ENCODE data around the gene AKT2.

Gene AKT2

DNA sequence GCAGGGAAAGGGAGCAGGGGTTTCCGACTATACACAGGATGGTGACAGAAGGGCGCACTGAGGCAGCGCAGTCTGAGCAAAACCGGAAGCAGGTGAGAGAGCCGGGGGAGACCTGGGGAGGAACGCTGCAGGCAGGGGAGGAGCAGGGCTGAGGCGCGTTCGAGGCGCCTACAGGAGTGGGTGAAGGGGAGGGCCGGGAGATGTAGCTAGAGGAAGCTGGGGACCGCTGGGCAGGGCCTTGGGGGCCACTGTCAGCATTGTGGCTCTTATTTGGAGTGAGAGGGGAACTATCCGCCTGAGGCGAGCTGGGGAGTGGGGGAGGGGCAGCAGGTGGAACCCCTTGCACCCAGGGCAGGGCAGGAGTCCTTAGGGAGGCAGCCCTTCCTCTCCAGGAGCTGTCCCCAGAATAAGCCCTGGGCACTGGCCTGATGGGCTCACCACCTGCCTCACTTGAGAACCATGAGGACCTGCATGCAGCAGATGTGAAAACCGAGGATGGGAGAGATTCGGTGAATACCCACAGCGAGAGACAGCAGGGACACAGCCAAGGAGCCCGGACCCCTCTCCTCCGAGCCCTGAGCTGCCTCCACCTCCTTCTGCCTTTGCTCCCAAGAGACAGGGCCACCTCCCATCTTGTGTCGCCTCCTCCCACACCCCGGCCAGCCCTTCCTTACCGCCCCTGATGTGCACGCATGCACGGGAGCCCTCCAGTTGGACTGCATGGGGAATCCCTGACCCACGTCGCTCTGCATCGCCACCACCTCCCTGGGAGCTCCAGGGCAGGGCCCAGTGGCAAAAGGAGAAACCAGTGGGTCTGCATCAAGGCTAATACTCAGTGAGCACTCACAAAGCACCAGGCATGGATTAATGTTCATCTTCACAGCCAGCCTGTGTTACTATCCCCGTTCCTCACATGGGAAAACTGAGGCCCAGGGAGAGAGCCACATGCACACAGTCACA, 10.3 kb downstream of the AKT2 start:
- Histone ChIP-seq H3K27ac (ENCODE audit: low read depth, low read length) (no peak overlapping the region), H3K9ac (ENCODE audit: low read depth in 1 of 2, low read length in 2 of 2) (no peak overlapping the region)

DNA sequence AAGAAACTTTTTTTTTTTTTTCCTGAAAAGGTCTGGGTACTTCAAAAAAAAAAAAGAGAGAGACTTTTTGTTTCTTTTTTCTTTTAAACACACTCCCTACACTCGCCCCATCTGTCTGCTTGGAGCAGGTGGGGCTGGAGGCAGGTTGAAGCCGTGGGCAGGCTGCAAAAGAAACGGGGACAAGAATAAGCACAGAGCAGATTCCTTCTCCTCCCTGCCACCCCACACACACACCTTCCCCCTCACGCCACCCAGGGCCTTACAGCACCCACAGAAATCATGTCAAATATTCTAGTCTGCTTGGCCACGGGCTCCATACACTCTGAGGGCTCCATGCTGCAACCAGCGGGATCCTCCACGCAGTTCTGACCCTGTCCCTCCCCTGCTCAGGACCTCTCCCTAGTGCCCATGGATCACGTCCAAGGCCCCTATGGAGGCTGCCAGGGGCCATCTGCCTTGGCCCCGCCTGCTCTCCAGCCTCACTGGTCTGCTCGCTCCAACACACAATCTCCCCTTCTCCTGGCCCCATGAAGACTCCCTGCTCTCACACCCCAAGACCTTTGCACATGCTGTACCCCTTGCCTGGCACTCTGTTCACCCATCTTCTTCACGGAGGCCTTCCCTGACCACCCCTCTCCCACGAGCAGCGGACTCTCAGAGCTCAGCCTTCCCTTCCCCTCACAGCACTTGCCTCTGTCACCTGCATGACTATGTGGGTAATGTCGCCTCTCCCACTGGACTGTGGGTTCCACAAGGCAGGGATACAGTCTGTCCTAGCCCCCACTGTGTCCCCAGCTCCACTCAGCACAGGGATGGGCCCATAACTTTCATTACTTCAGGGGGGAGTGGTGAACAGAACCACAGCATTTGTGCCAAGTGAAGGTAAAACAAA, 11.4 kb downstream of the AKT2 start:
- H3K9ac ChIP-seq (ENCODE audit: low read depth in 1 of 2, low read length in 2 of 2), result no peak overlapping the region

More for the DNA sequence above, 10.3 kb downstream of the AKT2 start:
- no peaks in the 10 kb centered on the region for H3K9me3 ChIP-seq (ENCODE audit: control insufficient read depth in 1 of 2, low read length in 2 of 2)
- peaks cover 33 to 36% of the 10 kb centered on the region in 2 donors for H3K4me1 ChIP-seq (ENCODE audit: control insufficient read depth in 1 of 2, insufficient read depth in 2 of 2, low read length in 2 of 2)
- H3K36me3 ChIP-seq (ENCODE audit: control insufficient read depth in 1 of 2, insufficient read depth in 2 of 2, low read length in 2 of 2), result peaks cover 3 to 16% of the 10 kb centered on the region in 2 donors
- H3K4me3 ChIP-seq (ENCODE audit: low read depth in 1 of 2, low read length in 2 of 2), result no peak overlapping the region
- no peaks in the 10 kb centered on the region for H3K27me3 ChIP-seq (ENCODE audit: control insufficient read depth in 1 of 2, insufficient read depth in 2 of 2, low read length in 2 of 2)

DNA sequence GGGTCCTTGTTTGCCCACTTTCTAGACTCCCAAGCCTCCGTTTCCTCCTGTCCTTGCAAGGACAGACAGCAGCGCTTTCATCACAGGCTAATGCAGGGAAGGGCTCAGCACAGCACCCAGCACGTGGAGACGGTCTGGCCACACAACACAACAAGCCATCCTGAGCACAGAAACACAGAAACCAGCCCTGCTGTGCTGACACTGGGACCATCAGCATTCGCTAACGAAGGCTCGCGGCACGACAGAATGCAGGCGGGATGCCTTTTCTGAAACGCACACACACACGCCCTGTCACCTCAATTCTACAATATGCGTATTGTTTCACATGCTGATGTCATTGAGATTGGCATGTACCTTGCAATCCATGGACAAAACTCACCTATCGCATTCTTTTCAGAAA, 12.9 kb downstream of the AKT2 start:
- no peak overlapping the region for H3K4me3 ChIP-seq (ENCODE audit: low read depth in 1 of 2, low read length in 2 of 2)
- H3K36me3 ChIP-seq (ENCODE audit: control insufficient read depth in 1 of 2, insufficient read depth in 2 of 2, low read length in 2 of 2), result peaks cover 3 to 19% of the 10 kb centered on the region in 2 donors
- no peak overlapping the region for H3K27ac ChIP-seq (ENCODE audit: low read depth, low read length)
- no peak overlapping the region for H3K9ac ChIP-seq (ENCODE audit: low read depth in 1 of 2, low read length in 2 of 2)
- H3K27me3 ChIP-seq (ENCODE audit: control insufficient read depth in 1 of 2, insufficient read depth in 2 of 2, low read length in 2 of 2), result no peaks in the 10 kb centered on the region
- no peaks in the 10 kb centered on the region for H3K9me3 ChIP-seq (ENCODE audit: control insufficient read depth in 1 of 2, low read length in 2 of 2)
- H3K4me1 ChIP-seq (ENCODE audit: control insufficient read depth in 1 of 2, insufficient read depth in 2 of 2, low read length in 2 of 2), result peaks cover 15% of the 10 kb centered on the region in 2 donors

More for the DNA sequence above, 11.4 kb downstream of the AKT2 start:
- H3K36me3 ChIP-seq (ENCODE audit: control insufficient read depth in 1 of 2, insufficient read depth in 2 of 2, low read length in 2 of 2), result peaks cover 3 to 19% of the 10 kb centered on the region in 2 donors
- H3K4me1 ChIP-seq (ENCODE audit: control insufficient read depth in 1 of 2, insufficient read depth in 2 of 2, low read length in 2 of 2), result peaks cover 24 to 25% of the 10 kb centered on the region in 2 donors
- no peak overlapping the region for H3K27ac ChIP-seq (ENCODE audit: low read depth, low read length)
- no peaks in the 10 kb centered on the region for H3K9me3 ChIP-seq (ENCODE audit: control insufficient read depth in 1 of 2, low read length in 2 of 2)
- H3K27me3 ChIP-seq (ENCODE audit: control insufficient read depth in 1 of 2, insufficient read depth in 2 of 2, low read length in 2 of 2), result no peaks in the 10 kb centered on the region
- H3K4me3 ChIP-seq (ENCODE audit: low read depth in 1 of 2, low read length in 2 of 2), result no peak overlapping the region

DNA sequence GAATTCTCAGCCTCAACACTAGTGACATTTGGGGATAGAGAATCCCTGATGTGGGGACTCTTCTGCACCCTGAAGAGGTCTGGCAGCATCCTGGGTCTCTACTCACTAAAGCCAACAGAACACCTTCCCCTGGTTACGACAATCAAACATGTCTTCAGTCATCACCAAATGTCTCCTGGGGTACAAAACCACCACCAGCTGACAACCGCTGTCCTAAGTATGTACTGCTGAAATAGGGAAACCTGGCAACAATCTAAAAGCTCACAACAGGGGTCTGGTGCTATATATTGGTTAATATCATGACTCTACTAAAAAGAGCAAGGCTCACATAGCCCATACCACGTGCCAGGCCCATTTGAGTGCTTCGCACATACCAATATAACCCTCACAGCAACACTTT, 13.4 kb downstream of the AKT2 start:
- Histone ChIP-seq H3K9me3 (ENCODE audit: control insufficient read depth in 1 of 2, low read length in 2 of 2) (no peaks in the 10 kb centered on the region), H3K4me1 (ENCODE audit: control insufficient read depth in 1 of 2, insufficient read depth in 2 of 2, low read length in 2 of 2) (peaks cover 15% of the 10 kb centered on the region in 2 donors), H3K4me3 (ENCODE audit: low read depth in 1 of 2, low read length in 2 of 2) (no peak overlapping the region), H3K36me3 (ENCODE audit: control insufficient read depth in 1 of 2, insufficient read depth in 2 of 2, low read length in 2 of 2) (peaks cover 3 to 19% of the 10 kb centered on the region in 2 donors), H3K27ac (ENCODE audit: low read depth, low read length) (no peak overlapping the region), H3K27me3 (ENCODE audit: control insufficient read depth in 1 of 2, insufficient read depth in 2 of 2, low read length in 2 of 2) (no peaks in the 10 kb centered on the region), H3K9ac (ENCODE audit: low read depth in 1 of 2, low read length in 2 of 2) (no peak overlapping the region)

DNA sequence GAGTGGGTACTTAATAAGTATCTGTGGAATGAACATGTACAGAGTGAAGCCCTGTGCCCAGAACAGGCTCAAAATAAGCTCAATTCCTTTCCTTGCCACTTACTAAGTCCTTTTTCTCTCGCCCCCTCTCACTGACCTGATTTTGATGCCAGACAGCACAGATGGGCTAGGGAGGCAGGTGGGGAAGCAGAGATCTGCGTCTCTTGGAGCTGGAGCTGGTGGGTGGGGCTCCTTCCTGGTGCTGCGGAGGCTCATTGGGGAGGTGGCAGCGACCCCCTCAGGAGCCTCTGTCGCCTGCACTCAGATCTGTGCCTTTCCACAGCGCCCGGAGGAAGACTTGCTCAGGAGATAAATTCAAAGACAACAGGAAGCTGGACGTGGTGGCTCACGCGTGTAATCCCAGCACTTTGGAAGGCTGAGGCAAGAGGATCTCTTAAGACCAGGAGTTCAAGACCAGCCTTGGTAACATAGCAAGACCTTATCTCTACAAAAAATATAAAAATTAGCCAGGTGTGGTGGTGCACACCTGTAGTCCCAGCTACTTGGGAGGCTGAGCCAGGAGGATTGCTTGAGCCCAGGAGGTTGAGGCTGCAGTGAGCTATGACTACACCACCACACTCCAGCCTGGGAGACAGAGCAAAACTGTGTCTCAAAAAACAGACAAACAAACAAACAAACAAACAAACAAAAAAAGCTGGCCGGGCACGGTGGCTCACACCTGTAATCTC, 14.6 kb downstream of the AKT2 start:
- peaks cover 3 to 19% of the 10 kb centered on the region in 2 donors for H3K36me3 ChIP-seq (ENCODE audit: control insufficient read depth in 1 of 2, insufficient read depth in 2 of 2, low read length in 2 of 2)
- H3K9me3 ChIP-seq (ENCODE audit: control insufficient read depth in 1 of 2, low read length in 2 of 2), result no peaks in the 10 kb centered on the region
- no peak overlapping the region for H3K9ac ChIP-seq (ENCODE audit: low read depth in 1 of 2, low read length in 2 of 2)
- H3K27ac ChIP-seq (ENCODE audit: low read depth, low read length), result no peak overlapping the region
- no peak overlapping the region for H3K4me3 ChIP-seq (ENCODE audit: low read depth in 1 of 2, low read length in 2 of 2)
- no peaks in the 10 kb centered on the region for H3K27me3 ChIP-seq (ENCODE audit: control insufficient read depth in 1 of 2, insufficient read depth in 2 of 2, low read length in 2 of 2)
- H3K4me1 ChIP-seq (ENCODE audit: control insufficient read depth in 1 of 2, insufficient read depth in 2 of 2, low read length in 2 of 2), result peaks cover 15% of the 10 kb centered on the region in 2 donors

DNA sequence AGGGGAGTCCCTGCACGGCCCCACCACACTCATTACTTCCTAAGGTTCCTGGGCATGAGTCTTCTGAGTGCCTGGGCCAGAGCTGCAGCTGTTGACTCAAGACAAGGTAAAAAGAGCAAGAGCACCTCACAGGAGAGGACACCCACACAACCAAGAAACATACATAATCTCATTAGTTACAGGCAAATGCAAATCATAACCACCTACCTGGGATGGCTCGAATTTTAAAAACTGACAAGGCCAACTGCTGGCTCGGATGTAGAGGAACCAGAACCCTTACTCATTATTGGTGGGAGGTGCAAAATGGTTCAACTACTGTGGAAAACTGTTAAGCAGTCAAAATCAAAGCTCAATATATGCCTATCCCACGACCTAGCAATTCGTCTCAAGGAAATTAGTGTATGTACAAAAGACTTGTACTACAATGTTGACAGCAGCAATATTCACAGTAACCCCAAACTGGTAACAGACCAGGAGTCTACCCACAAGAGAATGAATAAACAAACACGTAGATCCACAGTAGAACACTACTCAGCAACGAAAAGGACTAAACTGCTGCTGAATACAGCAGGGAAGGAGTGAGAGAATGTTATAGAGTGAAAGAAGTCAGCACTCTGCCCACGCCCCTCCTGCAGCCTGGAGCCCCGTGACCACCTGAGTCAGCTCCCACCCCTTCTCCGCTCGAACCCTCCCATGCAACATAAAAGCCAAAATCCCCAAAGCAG, 15.8 kb downstream of the AKT2 start:
- Histone ChIP-seq H3K4me1 (ENCODE audit: control insufficient read depth in 1 of 2, insufficient read depth in 2 of 2, low read length in 2 of 2) (peaks cover 6 to 7% of the 10 kb centered on the region in 2 donors), H3K27ac (ENCODE audit: low read depth, low read length) (no peak overlapping the region), H3K27me3 (ENCODE audit: control insufficient read depth in 1 of 2, insufficient read depth in 2 of 2, low read length in 2 of 2) (no peaks in the 10 kb centered on the region), H3K9me3 (ENCODE audit: control insufficient read depth in 1 of 2, low read length in 2 of 2) (no peaks in the 10 kb centered on the region), H3K9ac (ENCODE audit: low read depth in 1 of 2, low read length in 2 of 2) (no peak overlapping the region), H3K4me3 (ENCODE audit: low read depth in 1 of 2, low read length in 2 of 2) (no peak overlapping the region), H3K36me3 (ENCODE audit: control insufficient read depth in 1 of 2, insufficient read depth in 2 of 2, low read length in 2 of 2) (peaks cover 4 to 28% of the 10 kb centered on the region in 2 donors)

DNA sequence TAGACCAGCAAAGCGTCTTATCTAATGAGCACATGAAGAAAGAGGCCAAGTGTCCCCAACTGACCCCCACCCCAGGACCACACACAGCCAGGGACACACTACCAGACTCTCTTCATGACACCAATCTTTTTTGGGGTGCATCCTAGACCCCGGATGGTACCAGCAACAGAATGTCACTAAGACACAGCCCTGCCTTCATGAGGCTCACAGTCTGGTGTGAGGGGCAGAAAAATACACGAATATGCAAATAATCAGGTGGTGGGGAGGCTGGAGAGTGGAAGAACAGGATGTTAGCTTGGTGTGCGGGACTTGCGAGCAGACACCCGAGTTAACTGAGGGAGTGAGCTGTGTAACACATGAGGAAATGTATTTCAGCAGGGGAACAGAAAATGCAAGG, 17.5 kb downstream of the AKT2 start:
- Histone ChIP-seq H3K9me3 (ENCODE audit: control insufficient read depth in 1 of 2, low read length in 2 of 2) (no peaks in the 10 kb centered on the region), H3K36me3 (ENCODE audit: control insufficient read depth in 1 of 2, insufficient read depth in 2 of 2, low read length in 2 of 2) (peaks cover 12 to 42% of the 10 kb centered on the region in 2 donors), H3K27ac (ENCODE audit: low read depth, low read length) (no peak overlapping the region), H3K9ac (ENCODE audit: low read depth in 1 of 2, low read length in 2 of 2) (no peak overlapping the region), H3K4me1 (ENCODE audit: control insufficient read depth in 1 of 2, insufficient read depth in 2 of 2, low read length in 2 of 2) (no peaks in the 10 kb centered on the region), H3K4me3 (ENCODE audit: low read depth in 1 of 2, low read length in 2 of 2) (no peak overlapping the region), H3K27me3 (ENCODE audit: control insufficient read depth in 1 of 2, insufficient read depth in 2 of 2, low read length in 2 of 2) (no peaks in the 10 kb centered on the region)

DNA sequence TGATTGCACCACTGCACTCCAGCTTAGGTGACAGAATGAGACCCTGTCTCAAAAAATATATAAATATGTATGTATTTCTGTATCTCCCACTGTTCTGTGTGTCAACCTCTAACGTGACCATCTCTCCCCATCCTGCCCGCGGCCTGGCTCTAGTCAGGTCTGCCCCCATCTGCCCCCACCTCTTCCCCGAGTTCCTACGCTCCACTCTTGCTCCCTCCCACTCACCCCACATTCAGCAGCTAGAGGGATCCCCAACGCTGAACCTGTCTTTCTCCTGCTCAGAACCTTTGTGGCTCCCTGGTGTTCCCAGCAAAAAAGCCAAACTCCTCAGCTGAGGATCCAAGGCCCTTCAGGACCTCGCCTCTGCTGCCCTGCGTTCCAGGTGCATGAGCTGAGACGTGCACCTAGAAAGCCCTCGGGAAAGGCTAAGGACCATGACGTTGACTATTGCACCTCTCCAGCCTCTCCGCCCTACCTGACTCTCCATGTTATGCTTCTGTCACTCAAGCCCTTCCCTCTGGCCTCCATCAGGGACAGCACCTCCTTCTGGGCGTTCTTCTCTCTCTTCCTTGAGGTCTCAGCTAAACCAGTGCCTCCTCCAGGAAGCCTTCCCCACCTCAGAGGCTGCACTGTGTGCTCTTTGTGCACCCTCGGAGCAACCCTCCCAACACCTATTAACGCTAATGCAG, 18.1 kb downstream of the AKT2 start:
- Histone ChIP-seq H3K9ac (ENCODE audit: low read depth in 1 of 2, low read length in 2 of 2) (no peak overlapping the region), H3K4me1 (ENCODE audit: control insufficient read depth in 1 of 2, insufficient read depth in 2 of 2, low read length in 2 of 2) (no peaks in the 10 kb centered on the region), H3K9me3 (ENCODE audit: control insufficient read depth in 1 of 2, low read length in 2 of 2) (peaks cover 0 to 3% of the 10 kb centered on the region in 2 donors), H3K27ac (ENCODE audit: low read depth, low read length) (no peak overlapping the region), H3K4me3 (ENCODE audit: low read depth in 1 of 2, low read length in 2 of 2) (no peak overlapping the region), H3K27me3 (ENCODE audit: control insufficient read depth in 1 of 2, insufficient read depth in 2 of 2, low read length in 2 of 2) (no peaks in the 10 kb centered on the region), H3K36me3 (ENCODE audit: control insufficient read depth in 1 of 2, insufficient read depth in 2 of 2, low read length in 2 of 2) (peaks cover 13 to 42% of the 10 kb centered on the region in 2 donors)

DNA sequence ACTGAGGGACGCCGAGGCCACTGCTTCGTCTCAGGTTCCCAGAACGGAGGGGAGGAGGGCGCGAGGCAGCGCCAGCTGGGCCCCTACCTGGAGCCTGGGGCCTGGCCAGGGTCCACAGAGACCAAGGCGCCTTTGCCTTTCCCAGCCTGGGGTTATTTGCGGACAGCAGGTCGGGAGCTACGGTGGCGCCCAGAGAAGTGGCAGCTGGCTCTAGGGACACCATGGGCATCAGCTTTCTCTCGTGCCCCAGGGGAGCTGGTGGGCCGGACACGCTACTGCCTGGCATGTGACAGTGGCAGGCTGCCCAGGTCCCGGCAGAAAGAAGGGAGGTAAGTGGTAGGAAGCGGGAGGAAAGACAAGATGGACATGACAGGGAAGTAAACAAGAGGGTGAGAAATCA, 19.0 kb downstream of the AKT2 start:
- Histone ChIP-seq H3K9me3 (ENCODE audit: control insufficient read depth in 1 of 2, low read length in 2 of 2) (peaks cover 0 to 3% of the 10 kb centered on the region in 2 donors), H3K4me3 (ENCODE audit: low read depth in 1 of 2, low read length in 2 of 2) (no peak overlapping the region), H3K27me3 (ENCODE audit: control insufficient read depth in 1 of 2, insufficient read depth in 2 of 2, low read length in 2 of 2) (no peaks in the 10 kb centered on the region), H3K27ac (ENCODE audit: low read depth, low read length) (no peak overlapping the region), H3K9ac (ENCODE audit: low read depth in 1 of 2, low read length in 2 of 2) (no peak overlapping the region), H3K36me3 (ENCODE audit: control insufficient read depth in 1 of 2, insufficient read depth in 2 of 2, low read length in 2 of 2) (peaks cover 13 to 40% of the 10 kb centered on the region in 2 donors), H3K4me1 (ENCODE audit: control insufficient read depth in 1 of 2, insufficient read depth in 2 of 2, low read length in 2 of 2) (no peaks in the 10 kb centered on the region)

Measured in duodenal mucosa (tissue), 2 donors.